Kidney epithelial cell (primary cell): ENCODE results near the gene B3GAT3. TPM values are rescaled to one million over a fixed set of nuclear protein-coding genes. Genes with fewer than 3 reads are reported as not detected.

ENCODE experiments used
- DNase-seq: peaks from one replicate; pipeline ENCODE4 v3.0.0-alpha.2; 2010; ENCODE audit warnings: low read depth
- H3K27me3 ChIP-seq: 2 replicates; pipeline ENCODE4 v1.6.0; 2011; ENCODE audit warnings: low read length; ENCODE audit not compliant: control insufficient read depth, insufficient read depth
- H3K36me3 ChIP-seq: 2 replicates; pipeline ENCODE4 v1.5.1; 2011; ENCODE audit warnings: low read length; ENCODE audit not compliant: control insufficient read depth, insufficient read depth
- H3K4me3 ChIP-seq: 2 replicates; pipeline ENCODE4 v1.5.1; 2011; ENCODE audit warnings: low read depth, mild to moderate bottlenecking, control low read depth, low read length
- CTCF ChIP-seq: IDR thresholded peaks from 2 replicates; pipeline ENCODE4 v1.5.1; 2011; ENCODE audit warnings: mild to moderate bottlenecking, moderate library complexity, low read length, control low read depth, inconsistent platforms; ENCODE audit not compliant: insufficient read depth, poor library complexity, severe bottlenecking
- total RNA-seq: library from RNA; depleted of rRNA; stranded (reverse); fragments of >200 nt; gene quantifications from 2 replicates; pipeline ENCODE4 v1.2.3, GENCODE V29; 2015

B3GAT3 gene
- total RNA-seq, 1 donor from 2014 or later, result 68.7 TPM

GRCh38 chr11:62600367-62601121 lies 21.2 kb downstream of the B3GAT3 start:
- peaks cover 5% of the 10 kb centered on the region for H3K36me3 ChIP-seq
- no peak for DNase-seq
- peak overlapping the region; percentile 84 for H3K4me3 ChIP-seq
- no peak for TF ChIP-seq CTCF
- H3K27me3 ChIP-seq, result no peaks in the 10 kb centered on the region

- no peak for TF ChIP-seq CTCF
- H3K36me3 ChIP-seq, result peaks cover 5% of the 10 kb centered on the region
- peak overlapping the region; percentile 84 for H3K4me3 ChIP-seq
- H3K27me3 ChIP-seq, result no peaks in the 10 kb centered on the region
- no peak for DNase-seq
Measured at GRCh38 chr11:62599901-62600300, 21.9 kb downstream of the B3GAT3 start.

- Histone ChIP-seq H3K36me3 (peaks cover 5% of the 10 kb centered on the region), H3K4me3 (no peak overlapping the region), H3K27me3 (no peaks in the 10 kb centered on the region)
- DNase-seq, result peak; percentile 93
- no peak for TF ChIP-seq CTCF
Measured at GRCh38 chr11:62599069-62599696, 22.6 kb downstream of the B3GAT3 start.

GRCh38 chr11:62595124-62595523 lies 26.7 kb downstream of the B3GAT3 start:
- Histone ChIP-seq H3K4me3 (no peak overlapping the region), H3K36me3 (peaks cover 7% of the 10 kb centered on the region), H3K27me3 (no peaks in the 10 kb centered on the region)
- no peak for DNase-seq
- no peak for TF ChIP-seq CTCF

- H3K27me3 ChIP-seq, result no peaks in the 10 kb centered on the region
- H3K36me3 ChIP-seq, result peaks cover 7% of the 10 kb centered on the region
- no peak for DNase-seq
- peak; percentile 69 for TF ChIP-seq CTCF
- H3K4me3 ChIP-seq, result no peak overlapping the region
Measured at GRCh38 chr11:62593434-62594044, 28.2 kb downstream of the B3GAT3 start.
